HPDE6-E6E7 (cell line): ENCODE data around the gene HHIP.

Experiments
- DNase-seq: peaks from one replicate; pipeline ENCODE4 v3.0.0; 2011; ENCODE audit warnings: missing footprints; ENCODE audit errors: extremely low spot score

HHIP gene

DNA sequence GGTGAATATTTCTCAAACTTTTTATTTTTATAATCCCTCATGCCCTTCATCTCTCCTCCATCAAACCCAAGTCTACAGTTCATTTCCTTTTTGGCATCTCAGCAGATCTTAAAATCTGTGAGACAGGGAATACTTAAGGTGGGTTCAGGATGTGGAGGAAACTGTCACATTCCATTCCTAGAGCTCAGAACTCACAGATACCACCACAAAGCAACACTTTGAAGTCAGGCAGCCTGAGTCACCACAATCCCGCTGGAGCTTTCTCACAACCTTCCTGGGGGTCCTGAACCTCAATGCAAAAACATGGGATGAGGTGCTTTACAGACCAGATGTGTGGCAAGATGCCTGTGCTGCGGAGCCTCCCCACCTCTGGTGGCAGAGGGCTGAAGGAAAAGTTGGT is 63.2 kb downstream of the HHIP start:
- no peak for DNase-seq

DNA sequence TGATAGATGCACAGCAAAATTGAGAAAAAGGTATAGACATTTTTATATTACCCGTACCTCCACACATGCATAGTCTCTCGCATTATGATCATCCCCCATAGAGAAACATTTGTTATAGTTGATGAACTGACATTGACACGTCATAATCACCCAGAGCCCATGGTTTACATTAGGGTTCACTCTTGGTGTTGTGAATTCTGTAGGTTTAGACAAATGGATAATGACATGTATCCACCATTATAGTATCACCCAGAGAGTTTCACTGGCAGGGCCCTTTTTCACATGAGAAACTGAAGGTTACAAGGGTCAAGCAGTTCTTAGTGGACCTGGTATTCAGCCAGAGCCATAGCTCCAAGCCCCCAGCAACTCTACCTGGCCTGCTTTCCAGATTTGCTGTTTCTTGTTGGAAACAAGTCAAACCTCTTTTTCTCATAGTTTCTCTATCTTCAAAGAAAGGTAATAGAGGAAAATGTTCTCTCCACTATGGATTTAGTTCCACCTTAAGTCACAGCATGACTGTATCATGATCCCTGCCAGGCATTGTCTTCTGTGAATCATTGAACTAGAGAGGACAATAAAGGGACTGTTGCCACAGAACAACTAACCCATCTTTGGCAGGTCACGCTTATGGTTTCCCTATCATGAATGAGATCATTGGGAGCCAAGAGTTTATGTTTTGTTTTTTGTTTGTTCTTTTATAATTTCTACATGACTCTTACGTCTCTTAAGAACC is 64.0 kb downstream of the HHIP start:
- peak; percentile 29 for DNase-seq

DNA sequence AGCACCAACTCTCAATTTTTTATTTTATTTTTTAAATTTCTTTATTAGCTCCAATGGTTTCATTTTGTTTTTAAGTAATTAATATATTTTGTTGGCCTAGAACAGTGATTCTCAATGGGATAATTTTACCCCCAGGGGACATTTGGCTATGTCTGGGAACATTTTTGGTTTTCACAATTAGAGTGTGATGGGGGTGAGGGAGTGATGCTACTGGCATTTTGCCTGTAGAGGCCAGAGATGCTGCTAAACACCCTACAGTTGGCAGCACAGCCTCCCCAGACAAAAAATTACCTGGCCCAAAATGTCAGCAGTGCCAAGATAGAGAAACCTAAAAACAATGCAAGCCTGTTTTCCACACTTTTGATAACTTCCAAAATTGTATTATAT is 64.6 kb downstream of the HHIP start:
- no peak for DNase-seq

DNA sequence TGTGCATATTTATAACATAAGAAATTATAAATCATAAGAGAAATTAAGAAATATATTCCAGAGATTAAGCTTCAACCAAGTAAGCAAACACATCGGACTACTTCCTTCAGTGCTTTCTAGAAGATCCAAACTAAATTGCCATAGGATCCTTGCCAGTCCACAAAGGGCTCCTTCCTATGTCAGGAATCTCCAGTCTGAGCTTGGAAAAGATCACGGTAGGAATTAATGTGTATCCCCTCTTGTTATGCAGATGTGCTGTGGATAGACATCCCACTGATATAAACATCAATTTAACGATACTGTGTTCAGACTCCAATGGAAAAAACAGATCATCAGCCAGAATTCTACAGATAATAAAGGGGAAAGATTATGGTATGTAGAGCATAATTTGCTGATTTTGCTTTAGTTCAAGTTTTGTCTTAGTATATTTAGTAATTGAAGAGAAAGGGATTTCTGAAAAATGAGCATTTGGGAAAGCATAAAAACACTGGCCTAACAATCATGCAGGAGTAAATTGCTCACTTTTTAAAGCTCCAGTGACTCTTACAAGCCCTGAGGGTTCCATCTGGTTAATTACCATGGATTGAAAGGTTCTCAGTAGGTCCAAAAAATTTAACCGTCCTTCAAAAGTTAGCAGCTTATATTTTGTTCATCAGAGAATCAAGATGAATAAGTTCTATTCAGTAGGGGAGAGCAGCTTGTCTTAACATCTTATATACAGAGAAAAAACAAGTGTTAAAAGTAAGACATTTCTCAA is 65.9 kb downstream of the HHIP start:
- DNase-seq, result no peak

DNA sequence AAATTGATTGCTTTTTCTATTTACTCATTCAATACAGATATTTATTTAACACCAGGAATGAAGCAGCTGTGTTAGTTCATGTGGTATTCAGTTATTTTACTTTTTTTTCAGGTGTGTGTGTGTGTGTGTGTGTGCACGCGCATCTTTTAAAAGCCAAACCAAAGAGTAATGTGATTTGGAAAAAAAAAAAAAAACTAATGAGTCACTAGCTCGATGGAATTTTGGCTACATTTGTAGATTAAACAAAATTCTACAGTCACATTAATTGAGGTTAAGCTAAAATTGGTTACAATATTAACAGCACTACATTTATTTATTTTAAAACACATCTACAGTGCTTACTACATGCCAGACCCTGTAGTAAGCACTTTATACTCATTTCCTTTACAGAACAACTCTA is 66.8 kb downstream of the HHIP start:
- DNase-seq, result no peak

DNA sequence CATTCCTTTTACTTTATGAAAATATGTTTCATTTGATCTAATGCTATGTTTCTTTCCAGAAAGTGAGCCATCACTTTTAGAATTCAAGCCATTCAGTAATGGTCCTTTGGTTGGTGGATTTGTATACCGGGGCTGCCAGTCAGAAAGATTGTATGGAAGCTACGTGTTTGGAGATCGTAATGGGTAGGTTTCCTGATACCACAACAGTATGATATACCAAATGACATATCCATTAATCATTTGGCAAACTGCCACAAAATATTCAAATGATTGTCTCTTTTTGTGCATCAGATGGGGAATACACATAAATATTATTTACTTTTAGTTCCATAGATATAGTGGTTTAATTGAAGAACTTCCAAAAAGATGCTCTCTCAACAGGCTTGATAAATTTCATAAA is 68.2 kb downstream of the HHIP start:
- DNase-seq, result no peak

DNA sequence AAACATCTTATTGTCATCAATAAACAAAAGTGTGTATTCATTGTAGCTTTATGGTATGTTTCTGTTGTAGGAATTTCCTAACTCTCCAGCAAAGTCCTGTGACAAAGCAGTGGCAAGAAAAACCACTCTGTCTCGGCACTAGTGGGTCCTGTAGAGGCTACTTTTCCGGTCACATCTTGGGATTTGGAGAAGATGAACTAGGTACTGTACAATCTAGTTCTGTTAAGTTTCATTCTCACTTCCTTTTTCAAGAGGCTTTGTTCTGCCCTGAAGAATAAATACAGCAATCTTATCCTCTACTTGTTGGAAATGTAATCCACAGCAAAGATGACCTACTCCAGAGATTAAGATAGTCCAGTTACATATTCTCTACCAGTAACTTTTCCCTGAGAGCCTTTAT is 69.3 kb downstream of the HHIP start:
- DNase-seq, result no peak

DNA sequence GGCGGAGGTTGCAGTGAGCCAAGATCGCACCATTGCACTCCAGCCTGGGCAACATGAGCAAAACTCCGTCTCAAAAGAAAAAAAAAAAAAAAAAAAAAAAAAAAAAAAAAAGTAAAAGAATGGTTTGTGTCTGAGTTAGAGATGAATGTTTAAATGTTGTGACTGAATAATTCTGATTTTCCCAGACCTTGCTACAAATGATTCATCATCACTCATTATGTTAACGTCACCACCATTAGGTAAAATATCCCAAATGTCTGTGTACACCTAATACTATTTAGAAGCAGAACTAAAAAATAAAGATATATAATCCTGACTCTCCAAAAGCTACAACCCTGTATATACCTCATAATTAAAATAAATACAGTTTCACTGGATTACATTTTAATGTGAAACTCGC is 70.8 kb downstream of the HHIP start:
- DNase-seq, result no peak

DNA sequence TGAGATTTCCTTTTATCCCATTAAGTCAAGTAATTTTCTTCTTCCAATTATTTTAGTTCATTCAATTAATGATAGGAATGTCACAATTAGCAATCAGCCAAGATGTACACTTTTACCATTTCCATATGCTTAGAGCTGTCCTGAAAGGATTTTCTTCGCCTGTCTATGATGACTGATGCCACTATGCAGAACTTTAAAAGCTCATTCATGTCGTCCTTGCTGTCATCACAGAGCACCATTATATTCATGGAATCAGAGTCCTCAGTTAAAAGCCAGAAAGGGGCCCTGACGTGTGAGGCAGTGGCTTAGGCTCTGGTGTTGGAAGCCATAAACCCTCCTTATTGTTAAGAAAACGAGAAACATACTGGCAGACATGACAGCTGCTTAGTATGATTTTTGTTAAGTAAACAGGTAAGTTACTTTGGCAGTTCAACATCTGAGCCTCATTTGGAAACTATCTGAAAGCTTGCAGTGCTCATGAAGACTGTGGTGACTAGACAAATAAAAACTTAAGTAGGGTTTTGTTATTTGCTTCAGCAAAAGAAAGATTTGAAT is 73.1 kb downstream of the HHIP start:
- DNase-seq, result no peak

DNA sequence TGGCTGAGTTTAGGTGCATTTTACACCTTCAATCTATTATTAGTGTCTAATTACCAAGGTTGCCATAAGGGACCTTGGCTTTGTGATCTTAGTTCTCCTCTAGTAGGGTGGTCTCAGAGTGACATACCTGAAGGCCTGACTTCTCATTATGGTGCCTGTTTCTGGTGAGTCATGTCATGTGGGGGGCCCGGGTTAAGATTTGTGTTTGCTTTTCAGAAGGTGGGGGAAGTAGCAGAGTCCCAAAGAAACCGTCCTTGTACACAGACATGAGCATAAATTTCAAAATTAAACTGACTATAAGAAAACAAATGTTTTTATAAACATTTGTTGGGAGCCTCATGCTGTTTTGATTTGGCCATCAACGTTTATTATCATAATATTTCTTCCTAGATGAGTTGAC is 74.5 kb downstream of the HHIP start:
- DNase-seq, result no peak

DNA sequence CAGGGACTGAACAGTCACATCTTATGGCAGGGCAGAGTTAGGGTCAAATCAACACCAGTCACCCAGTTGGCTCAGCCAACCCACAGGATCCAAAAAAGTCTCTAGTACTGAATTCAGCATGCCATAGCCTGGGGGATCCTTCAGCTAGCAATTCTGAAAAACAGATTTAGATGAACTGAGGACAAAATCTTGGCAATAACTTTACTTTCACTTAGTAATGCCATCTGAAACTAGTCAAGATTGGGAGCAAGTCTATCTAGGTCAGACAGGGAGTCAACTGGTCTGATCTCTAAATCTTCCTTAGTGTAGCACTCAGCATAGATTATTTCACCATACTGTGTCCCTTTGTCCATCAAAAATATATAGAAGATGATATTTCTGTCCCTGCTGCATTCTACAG is 76.0 kb downstream of the HHIP start:
- DNase-seq, result no peak

DNA sequence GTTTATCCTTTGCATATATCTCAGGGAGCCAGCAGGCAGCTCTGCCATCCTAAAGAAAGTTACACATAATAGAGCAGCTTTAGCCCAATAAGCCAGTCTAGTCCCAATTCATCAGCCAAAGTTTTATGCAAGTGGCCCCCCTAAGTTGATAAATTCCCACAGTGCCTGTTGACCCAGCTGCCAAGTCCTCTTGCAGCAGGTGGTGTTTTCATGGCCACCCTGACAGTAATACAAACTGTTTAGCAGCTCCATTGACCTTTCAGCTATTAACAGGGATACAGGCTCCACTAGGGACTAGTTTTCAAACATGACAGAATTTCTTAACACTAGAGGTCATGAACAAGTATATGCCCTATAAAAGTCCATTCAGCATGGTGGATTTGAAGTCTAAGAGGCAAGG is 77.5 kb downstream of the HHIP start:
- no peak for DNase-seq

DNA sequence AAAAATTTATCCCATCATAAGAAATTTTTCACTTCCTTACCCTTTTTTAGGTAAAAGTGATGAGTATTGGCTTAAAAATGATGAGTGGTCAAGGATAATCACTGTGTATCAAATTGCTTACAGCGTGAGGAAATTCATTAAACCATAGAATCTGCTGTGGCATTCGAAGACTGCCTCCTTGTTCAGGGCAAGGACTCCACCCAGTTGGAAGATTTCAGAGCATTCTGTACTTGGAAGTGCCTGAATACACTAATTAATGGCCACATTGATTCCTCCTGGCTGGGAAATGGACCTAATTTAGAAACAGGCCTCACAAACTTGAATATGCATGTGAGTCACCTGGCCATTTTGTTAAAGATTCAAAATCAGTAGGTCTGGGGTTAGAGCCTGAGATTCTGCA is 83.2 kb downstream of the HHIP start:
- no peak for DNase-seq

DNA sequence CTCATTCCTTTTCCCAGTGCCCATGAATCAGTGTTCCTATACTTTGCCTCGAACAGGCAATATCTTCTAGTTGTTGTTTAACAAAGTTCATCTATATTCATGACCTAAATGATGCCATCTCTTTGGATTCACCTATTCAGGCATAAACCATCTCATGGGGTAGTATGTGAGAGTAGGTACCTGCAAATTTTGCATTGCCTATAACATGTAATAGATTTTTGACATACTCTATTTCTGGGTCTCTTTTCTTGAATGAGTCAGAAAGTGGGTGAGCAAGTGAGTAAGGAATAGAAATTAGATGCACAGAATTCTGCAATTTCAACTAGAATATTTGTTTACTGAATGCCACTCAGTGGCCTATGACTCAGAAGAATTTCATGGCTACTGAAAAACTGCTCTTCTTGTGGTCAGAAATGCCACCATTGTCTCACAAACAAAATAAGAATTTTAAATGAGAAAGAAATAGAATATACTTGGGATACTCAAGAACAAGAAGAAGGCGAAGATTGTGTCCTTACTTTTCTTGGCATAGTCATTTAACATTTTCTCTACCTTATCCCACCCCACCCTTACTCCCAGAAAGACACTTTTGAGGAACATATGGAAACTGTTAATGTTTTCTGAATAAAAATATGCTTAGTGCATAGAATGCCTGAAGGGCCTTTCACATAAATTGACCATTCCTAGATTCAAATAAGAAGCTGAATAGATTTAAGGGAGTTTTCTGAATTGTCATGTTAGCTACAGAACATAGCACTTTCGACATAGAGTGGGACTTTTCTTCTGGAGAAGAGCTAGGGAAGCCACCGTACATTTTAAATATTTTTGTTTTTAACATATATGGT is 86.8 kb downstream of the HHIP start:
- DNase-seq, result no peak

DNA sequence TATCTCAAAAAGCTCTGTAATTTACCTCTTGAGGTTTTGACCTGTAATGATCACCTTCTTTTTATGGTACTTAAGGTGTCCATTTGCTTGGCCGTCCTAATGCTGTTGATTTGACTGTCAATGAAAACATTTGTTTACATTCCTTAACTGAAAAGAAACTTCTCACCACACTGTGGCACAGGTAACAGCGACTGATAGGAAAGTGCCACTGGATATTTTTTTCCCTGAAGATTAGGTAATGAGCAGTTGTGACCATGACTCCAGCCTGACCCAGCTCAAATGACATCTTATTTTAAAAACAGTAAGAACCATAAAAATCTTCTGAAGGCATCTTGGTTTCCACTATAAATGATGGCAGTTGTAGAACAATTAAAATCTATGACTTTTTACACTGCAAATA is 87.6 kb downstream of the HHIP start:
- no peak for DNase-seq

DNA sequence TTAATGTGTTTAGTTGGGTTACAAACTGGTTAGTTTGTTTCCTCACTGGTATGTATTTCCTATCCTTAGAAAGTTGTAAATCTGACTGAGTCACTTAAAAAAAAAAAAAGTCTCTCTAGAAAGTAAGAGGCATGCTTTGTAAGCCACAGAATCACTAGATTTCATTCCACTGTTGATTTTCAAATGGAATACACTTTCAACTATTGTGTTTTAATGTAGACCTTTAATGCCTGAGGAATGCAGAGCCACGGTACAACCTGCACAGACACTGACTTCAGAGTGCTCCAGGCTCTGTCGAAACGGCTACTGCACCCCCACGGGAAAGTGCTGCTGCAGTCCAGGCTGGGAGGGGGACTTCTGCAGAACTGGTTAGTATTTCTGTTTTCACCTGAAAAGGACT is 88.6 kb downstream of the HHIP start:
- peak; percentile 28 for DNase-seq

DNA sequence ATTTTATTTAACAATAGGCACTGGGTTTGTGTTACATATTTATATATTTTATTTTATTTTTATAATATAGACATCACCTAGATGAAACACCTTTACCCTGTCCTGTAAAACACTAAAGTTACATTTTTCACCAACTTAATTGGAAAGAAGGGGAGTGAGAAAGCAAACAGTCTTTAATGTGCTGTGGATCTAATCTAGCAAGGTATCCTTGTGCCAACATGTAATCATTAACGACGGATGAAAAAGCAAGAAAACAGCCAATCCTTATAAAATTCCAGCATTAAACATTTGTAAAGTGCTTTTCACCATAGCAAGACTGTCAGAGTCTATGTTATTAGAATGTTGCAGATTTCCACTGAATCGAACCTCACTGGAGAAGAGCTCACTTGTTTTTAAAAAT is 92.7 kb downstream of the HHIP start:
- DNase-seq, result no peak

DNA sequence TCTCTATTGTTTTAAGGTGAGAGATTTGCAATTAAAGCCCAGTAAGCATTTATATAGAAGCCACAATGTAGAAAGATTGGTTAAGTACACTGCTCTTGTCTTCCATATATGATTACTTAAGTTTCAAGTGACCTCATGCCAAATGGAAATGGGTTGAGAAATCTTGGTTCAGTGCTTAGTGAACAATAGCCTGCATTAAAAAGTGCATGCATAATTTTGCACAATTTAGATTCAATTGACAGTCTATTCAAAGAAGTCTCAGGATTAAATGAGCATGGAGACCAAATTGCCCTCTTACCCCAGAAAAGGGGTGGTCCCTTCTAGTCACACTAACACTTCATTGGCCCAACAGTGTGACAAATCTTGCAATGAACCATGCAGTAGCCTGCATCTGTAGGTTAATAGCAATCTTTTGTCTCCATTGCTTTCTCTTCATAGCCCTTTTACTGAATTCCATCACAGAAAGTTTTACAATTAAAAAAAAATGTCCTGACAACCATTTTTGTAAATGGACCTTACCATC is 93.6 kb downstream of the HHIP start:
- no peak for DNase-seq

DNA sequence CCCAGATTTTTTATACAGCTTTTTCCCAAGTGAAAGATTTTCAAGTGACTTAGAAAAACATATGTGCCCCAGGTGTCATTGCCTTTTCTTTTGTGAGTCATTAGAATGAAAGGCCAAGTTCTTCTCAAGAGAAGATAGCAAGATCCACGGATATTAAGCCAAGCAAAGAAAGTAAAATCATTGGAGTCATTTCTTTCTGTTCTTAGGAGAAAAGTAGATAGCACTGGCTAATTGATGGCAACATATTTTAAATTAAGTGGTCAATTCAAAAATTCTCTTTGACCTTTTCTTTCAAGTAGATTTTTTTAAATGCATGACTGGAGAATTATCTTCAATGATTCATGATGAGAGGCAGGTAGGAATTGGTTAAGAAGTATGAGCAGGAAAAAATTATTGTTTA is 94.4 kb downstream of the HHIP start:
- no peak for DNase-seq

DNA sequence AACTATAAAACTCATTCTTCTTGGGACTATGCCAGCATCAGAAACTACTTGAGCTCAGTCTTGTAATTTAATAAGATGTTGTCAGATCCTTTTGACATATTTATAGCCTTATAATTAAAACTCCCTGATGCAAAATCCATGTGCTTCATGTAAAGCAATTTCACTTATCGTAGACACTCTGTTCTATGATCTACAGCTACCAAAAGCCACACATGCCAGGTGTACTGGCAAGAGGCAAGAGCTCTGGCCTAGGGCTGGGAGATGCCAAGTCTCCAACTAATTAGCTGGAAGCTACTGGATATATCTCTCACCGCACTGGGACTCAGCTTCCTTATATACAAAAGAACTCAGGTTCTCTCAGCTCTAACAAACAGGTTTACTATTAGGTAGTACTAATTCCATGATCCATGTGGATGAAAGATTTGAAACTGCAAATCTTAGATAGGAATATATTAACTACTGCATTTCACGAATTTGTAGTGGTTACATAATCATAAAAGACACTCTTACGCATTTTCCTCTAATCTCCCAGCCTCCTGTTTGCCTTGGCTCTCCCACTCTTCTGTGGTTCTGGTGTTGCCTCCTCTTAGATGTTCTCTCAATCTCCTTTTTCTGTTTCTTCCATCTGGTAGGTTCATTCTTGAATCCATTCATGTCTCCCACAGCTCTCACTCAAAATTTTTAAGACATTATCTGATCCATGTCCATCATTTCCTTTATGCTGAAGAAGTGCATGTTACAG is 103.0 kb downstream of the HHIP start:
- DNase-seq, result no peak

DNA sequence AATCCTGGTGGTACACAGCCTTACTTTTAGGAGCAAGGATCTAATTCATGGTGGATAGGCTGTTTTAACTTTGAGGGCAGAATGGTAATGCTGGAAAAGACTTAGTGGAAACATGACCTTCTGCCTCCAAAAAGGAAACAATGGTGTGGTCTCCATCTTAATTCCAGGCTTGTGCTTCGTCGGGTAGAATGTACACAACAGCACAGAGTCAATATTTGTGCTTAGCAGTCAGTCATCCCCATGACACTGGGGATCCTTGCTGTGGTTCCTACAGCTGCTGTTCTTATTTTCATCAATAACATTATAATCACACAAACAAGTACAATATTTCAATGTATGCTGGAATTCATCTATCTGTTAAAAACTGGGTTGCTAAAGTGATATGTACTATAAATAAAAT is 104.4 kb downstream of the HHIP start:
- DNase-seq, result no peak
